HUES64 (cell line): ENCODE data around the gene UNK.
"Not testable (repeated sequence)": the region's sequence is repeated elsewhere in the genome, so short reads cannot be mapped to it uniquely, and the experiment has no call there.

Experiments used
- H3K27ac ChIP-seq: 2 replicates; pipeline ENCODE4 v1.7.0; 2013; ENCODE audit warnings: low read depth, low read length, inconsistent platforms
- H3K27me3 ChIP-seq: 2 replicates; pipeline ENCODE4 v1.6.1; 2013; ENCODE audit warnings: mild to moderate bottlenecking, low read length; ENCODE audit not compliant: insufficient read depth
- H3K36me3 ChIP-seq: 2 replicates; pipeline ENCODE4 v1.6.1; 2013; ENCODE audit warnings: mild to moderate bottlenecking, low read length; ENCODE audit not compliant: insufficient read depth
- H3K4me1 ChIP-seq: 2 replicates; pipeline ENCODE4 v1.6.1; 2013; ENCODE audit warnings: mild to moderate bottlenecking, low read length, moderate library complexity; ENCODE audit not compliant: insufficient read depth
- H3K4me3 ChIP-seq: 2 replicates; pipeline ENCODE4 v1.5.1; 2013; ENCODE audit warnings: mild to moderate bottlenecking, low read length, moderate library complexity
- H3K9ac ChIP-seq: 2 replicates; pipeline ENCODE4 v1.6.1; 2013; ENCODE audit warnings: mild to moderate bottlenecking, low read depth, low read length
- H3K9me3 ChIP-seq: 2 replicates; pipeline ENCODE4 v1.6.1; 2013; ENCODE audit warnings: low read depth, low read length; ENCODE audit not compliant: insufficient read depth
- WGBS: fragments of 150-250, 120-280 bp; methylation state at CpG from one replicate; pipeline ENCODE4 v1.1.7; 2013; ENCODE audit warnings: missing lambda C conversion rate; 5-methylcytosine and 5-hydroxymethylcytosine counted together

UNK gene

GRCh38 chr17:75864448-75864871 is 79.9 kb downstream of the UNK start:
- H3K27ac ChIP-seq: no peak overlapping the region
- H3K9me3 ChIP-seq: no peaks in the 10 kb centered on the region
- no peak overlapping the region for H3K9ac ChIP-seq
- WGBS: 83% methylated on average over 8 of the region's 8 CpGs
- H3K36me3 ChIP-seq: no peaks in the 10 kb centered on the region
- H3K27me3 ChIP-seq: no peaks in the 10 kb centered on the region
- no peaks in the 10 kb centered on the region for H3K4me1 ChIP-seq
- no peak overlapping the region for H3K4me3 ChIP-seq

GRCh38 chr17:75864887-75865286 is 80.3 kb downstream of the UNK start:
- H3K9me3 ChIP-seq, H3K27me3 ChIP-seq, H3K27ac ChIP-seq, H3K9ac ChIP-seq, H3K36me3 ChIP-seq, H3K4me1 ChIP-seq, H3K4me3 ChIP-seq: not testable (repeated sequence)
- WGBS: 90% methylated on average over 4 of the region's 4 CpGs

DNA sequence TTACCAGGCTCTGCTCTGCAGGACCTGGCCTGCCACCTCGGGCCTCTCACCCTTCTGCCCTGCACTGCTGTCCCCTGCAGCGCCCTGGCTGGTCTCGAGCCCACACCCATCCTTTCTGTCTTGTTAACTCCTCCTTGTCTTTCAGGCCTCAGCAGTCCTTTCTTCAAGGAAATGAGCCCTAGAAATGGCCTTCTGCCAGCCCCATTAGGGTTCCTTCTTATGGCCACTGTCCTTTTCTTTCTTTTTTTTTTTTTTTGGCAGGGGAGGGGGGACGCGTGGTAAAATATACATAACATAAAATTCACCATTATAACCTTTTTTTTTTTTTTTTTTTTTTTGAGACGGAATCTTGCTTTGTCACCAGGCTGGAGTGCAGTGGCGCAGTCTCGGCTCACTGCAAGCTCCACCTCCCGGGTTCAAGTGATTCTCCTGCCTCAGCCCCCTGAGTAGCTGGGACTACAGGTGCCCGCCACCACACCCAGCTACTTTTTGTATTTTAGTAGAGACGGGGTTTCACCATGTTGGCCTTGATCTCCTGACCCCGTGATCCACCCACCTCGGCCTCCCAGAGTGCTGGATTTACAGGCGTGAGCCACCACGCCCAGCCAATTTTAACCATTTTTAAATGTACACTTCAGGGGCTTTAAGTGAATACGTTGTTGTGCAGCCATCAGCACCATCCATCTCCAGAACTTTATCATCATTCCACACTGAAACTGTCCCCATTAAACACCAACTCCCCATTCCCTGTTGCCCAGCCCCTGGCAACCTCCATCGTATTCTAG is 81.0 kb downstream of the UNK start:
- H3K9ac ChIP-seq, H3K27me3 ChIP-seq, H3K9me3 ChIP-seq, H3K36me3 ChIP-seq, H3K4me1 ChIP-seq, H3K27ac ChIP-seq, H3K4me3 ChIP-seq: not testable (repeated sequence)
- 88% methylated on average over 16 of the region's 17 CpGs for WGBS

GRCh38 chr17:75868730-75869281 is 84.2 kb downstream of the UNK start:
- not testable (repeated sequence) for H3K36me3 ChIP-seq, H3K27me3 ChIP-seq, H3K9me3 ChIP-seq, H3K9ac ChIP-seq, H3K27ac ChIP-seq, H3K4me3 ChIP-seq, H3K4me1 ChIP-seq
- WGBS: 94% methylated on average over 12 of the region's 12 CpGs

DNA sequence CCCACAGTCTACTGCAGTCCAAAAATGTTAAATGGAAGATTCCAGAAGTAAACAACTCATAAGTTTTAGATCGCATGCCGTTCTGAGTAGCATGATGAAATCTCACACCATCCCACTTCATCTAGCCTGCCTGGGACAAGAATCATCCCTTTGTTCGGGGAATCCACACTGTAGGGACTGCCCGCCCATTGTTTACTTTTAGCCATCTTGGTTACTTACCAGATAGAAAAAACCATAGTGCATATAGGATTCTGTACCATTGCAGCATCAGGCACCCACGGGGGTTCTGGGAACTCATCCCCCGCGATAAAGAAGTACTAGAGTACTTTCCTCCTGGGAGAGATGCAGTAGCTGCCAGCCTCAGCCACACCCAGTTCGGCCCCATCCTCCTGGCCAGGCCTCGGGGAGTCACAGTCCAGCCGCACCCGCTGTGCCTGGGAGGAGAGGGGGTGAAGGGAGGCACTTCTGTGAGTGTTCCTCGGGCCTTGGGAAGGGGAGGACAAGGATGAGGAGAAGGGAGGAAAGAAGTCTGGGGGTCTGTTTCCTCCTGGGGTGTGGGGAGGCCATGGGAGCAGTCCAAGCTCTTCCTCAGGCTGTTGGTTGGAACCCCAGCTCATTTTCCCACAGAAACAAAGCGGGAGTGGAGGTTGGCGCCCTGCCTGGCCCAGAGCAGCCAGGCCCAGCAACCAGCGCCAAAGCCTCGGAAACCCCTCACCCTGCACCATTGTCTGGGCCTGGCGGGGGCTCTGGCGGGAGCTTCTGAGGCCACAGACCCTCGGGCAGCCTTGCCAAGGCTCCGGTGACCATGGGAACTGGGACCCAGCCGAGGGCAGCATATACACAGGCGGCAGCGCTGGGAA is 84.9 kb downstream of the UNK start:
- H3K9me3 ChIP-seq: no peaks in the 10 kb centered on the region
- WGBS: 84% methylated on average over 23 of the region's 23 CpGs
- no peak overlapping the region for H3K4me3 ChIP-seq
- H3K36me3 ChIP-seq: no peaks in the 10 kb centered on the region
- no peaks in the 10 kb centered on the region for H3K4me1 ChIP-seq
- H3K27me3 ChIP-seq: no peaks in the 10 kb centered on the region
- no peak overlapping the region for H3K9ac ChIP-seq
- H3K27ac ChIP-seq: no peak overlapping the region

DNA sequence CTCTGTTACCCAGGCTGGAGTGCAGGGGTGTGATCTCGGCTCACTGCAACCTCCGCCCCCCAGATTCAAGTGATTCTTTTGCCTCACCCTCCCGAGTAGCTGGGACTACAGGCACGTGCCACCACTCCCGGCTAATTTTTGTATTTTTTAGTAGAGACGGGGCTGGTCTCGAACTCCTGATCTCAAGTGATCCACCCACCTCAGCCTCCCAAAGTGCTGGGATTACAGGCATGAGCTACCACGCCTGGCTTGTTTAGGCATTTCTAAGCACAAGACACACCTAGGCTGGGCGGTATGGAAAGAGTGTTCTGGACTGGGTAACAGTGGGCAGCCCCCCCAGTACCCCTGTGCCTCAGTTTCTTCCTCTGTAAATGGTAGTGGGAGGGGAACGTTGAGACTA is 85.6 kb downstream of the UNK start:
- 93% methylated on average over 9 of the region's 10 CpGs for WGBS
- H3K27me3 ChIP-seq, H3K4me3 ChIP-seq, H3K9ac ChIP-seq, H3K4me1 ChIP-seq, H3K9me3 ChIP-seq, H3K27ac ChIP-seq, H3K36me3 ChIP-seq: not testable (repeated sequence)

GRCh38 chr17:75872434-75873351 is 88.1 kb downstream of the UNK start:
- no peaks in the 10 kb centered on the region for H3K36me3 ChIP-seq
- 77% methylated on average over 13 of the region's 13 CpGs for WGBS
- H3K9ac ChIP-seq: 0 out of 2 replicates have a peak overlapping the region, but pooled peaks have one; percentile 16

GRCh38 chr17:75873587-75874322 is 89.1 kb downstream of the UNK start:
- H3K36me3 ChIP-seq: no peaks in the 10 kb centered on the region
- H3K9ac ChIP-seq: no peak overlapping the region
- H3K9me3 ChIP-seq: no peaks in the 10 kb centered on the region
- peaks cover 24% of the 10 kb centered on the region for H3K27me3 ChIP-seq
- no peak overlapping the region for H3K4me3 ChIP-seq
- H3K27ac ChIP-seq: no peak overlapping the region
- 0 out of 2 replicates have a peak, but pooled peaks cover 9% of the 10 kb centered on the region for H3K4me1 ChIP-seq
- 95% methylated on average over 10 of the region's 11 CpGs for WGBS

More at GRCh38 chr17:75872434-75873351, 88.1 kb downstream of the UNK start:
- no peaks in the 10 kb centered on the region for H3K9me3 ChIP-seq
- 0 out of 2 replicates have a peak, but pooled peaks cover 9% of the 10 kb centered on the region for H3K4me1 ChIP-seq
- H3K27ac ChIP-seq: no peak overlapping the region
- H3K27me3 ChIP-seq: peaks cover 13% of the 10 kb centered on the region
- no peak overlapping the region for H3K4me3 ChIP-seq

GRCh38 chr17:75874323-75875181 is 89.9 kb downstream of the UNK start:
- Histone ChIP-seq H3K27ac (no peak overlapping the region), H3K4me3 (no peak overlapping the region), H3K36me3 (no peaks in the 10 kb centered on the region), H3K9me3 (no peaks in the 10 kb centered on the region), H3K9ac (no peak overlapping the region), H3K4me1 (0 out of 2 replicates have a peak, but pooled peaks cover 9% of the 10 kb centered on the region), H3K27me3 (peaks cover 32% of the 10 kb centered on the region)
- 94% methylated on average over 38 of the region's 38 CpGs for WGBS
